GM19372 (cell line): ENCODE results near the gene FAM163B.

ENCODE experiments used
- ATAC-seq: cut with Tn5 transposase; IDR thresholded peaks from one replicate; pipeline ENCODE4 v1.9.1; 2021; ENCODE audit warnings: mild to moderate bottlenecking, low read depth, moderate library complexity; ENCODE audit not compliant: unreplicated experiment

The FAM163B gene

DNA sequence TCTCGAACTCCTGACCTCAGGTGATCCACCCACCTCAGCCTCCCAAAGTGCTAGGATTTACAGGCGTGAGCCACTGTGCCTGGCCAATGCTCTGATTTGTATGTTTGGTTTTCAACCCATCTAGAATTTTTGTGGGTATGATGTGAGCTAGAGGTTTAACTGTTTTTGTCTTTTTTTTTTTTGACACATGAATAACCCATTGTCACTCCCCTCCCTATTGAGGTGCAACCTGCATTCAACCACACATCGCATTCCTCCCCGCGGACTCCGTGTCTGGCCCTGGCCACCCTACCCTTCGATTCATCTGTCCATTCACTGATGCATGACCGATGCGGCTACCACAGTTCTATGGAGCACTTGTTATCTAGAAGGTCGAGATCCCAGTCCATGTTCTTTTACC lies 9.5 kb upstream of the FAM163B start:
- no peak for ATAC-seq

DNA sequence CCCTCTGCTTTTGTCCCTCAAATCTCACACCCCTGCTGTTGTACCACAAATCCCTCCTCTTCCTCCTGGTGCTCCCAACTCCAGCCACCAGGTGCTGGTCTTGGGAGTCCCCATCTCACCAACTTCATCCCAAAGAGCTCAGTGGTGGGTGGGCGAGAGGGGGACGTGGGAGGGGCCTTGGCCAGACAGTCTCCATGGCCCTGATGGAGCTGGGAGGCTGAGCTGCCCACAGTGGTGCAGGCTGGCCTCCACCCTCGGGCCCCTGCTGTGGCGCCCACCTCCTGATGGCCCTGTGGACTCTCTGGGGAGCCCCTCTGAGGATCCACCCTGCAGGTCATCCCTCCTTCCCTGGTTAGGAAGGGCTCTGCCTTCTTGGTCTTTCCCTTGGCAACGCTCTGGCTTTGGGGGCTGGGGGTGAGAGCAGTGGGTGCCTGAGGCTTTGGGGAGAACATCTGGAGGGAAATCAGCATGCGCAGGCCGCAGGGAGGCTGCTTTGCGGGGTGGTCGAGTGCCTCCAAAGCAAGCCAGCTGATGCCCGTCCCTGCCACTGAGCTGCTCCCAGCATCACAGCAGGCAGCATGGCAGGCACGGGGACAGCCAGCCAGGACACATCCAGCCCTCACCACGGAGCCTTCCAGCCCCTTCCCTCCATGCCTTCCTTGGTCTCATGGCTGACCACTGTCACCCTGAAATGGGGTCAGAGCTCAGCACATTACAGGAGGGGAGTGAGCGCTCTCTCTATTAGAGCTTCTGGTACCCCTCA lies 7.6 kb upstream of the FAM163B start:
- no peak for ATAC-seq

DNA sequence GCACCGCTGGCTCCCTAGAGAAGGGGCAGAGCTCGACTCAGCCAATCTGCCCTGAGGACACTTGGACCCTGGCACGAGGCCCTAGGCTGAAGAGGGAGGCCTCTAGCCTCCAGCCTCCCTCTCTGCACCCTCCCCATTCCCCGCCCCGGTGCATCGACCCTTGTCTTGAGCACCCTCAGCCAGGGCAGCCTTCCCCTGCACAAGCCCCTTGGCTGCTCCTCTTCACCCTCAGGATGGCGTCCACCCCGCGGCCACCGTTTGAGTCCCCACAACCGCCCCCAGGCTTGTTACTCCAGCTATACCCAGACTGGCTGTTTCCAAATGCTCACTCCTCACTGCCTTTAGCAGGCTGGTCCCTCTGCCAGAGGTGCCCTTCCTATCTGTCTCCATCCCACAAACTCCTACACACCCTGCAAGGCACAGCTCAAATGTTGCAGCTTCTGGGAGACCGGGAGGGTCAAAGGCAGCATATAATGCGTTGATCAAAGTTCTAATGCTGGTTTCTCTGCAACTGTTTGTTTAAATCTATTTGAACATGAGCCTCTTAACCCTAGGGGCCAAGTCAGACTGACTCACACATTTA lies 6.5 kb upstream of the FAM163B start:
- ATAC-seq: no peak

DNA sequence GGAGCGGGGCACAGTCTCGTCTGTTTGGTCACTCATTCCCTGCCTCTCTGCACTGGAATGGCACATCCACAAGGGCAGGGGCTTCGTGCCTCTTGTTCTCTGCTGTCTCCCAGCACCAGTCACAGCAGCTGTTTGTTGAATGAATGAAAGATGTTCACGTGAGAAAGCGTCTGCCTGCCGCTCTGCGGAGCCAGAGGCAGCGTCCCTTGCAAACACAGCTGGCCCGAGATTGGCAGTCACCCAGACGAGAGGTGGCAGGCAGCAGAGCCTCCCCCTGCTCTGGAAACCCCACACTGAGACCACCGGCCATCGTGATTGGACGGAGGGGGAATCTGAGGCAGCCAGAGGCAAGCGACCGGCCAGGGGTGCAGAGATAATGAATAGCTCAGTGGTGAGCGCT lies 6.0 kb upstream of the FAM163B start:
- no peak for ATAC-seq

DNA sequence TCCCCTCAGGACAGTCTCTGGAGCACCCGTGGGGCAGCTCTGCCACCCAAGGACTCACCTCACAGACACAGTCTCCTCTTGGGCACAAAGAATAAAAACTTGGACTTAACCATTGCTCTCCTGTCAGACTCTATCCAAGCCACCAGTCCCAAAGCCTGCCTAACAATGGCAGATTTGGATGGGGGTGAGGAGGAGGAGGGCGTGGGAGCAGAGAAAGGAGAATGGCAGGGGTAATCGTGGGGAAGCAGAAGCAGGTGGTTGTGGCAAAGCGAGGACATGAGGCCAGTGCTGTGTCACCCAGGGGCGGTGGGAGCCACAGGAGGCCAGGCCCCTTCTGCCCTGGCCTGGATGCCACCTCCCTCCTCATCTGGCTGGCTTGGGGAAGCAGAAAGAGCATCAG lies 5.5 kb upstream of the FAM163B start:
- no peak for ATAC-seq

DNA sequence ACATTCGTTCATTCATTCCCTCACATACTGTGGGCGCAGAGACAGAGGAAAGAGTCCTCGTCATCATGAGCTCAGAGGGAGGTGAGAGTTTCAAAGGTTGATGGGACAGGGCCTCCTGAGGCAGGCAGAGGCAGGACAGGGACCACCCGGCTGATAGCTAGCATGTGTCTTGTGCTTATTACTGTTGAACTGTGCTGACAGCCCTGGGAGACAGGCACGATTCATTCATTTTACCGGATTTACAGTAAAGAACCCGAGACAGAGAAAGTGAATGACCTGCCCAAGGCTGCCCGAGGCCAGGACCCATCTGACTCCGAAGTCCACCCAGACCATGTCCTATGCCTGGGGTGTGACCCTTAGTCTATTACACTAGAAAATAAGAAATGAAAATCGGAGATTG lies 4.9 kb upstream of the FAM163B start:
- no peak for ATAC-seq

DNA sequence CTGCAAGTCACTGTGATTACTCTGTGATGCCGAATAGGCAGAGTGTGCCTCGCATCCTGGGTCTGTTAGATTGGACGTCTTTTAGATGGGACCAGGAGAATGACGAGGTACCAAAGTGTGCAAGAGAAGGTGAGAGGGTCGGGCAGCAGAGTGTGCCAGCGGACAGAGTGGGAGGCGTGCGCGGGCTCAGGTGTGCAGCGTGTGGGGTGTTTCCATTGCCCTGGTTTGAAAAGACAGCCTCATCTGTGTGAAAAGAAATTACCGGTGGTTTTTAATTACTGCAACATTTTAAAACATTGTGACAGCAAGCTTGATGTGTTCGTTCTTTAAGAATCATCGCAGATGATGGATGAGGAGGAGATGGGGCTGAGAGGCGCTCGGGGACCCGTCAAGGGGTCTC lies 4.2 kb upstream of the FAM163B start:
- no peak for ATAC-seq

DNA sequence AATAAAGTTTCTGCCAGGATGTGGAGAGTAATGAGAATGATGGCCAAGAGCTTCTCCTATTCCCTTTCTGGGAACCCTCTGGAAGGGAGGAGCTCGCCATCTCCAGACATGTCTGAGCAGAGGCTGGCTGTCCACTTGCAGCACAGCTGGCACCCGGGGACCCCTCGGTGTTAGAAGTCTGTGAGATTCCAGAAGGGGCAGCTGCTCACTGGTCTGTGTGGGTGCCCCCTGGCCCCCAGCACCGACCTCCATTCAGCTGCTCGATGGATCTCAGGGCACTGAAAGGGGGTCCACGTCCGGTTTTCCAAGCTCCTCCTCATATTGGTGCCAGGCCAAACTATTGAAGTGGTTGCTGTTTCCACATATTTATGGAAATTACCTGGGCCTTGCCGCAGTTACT lies 3.6 kb upstream of the FAM163B start:
- ATAC-seq: no peak

DNA sequence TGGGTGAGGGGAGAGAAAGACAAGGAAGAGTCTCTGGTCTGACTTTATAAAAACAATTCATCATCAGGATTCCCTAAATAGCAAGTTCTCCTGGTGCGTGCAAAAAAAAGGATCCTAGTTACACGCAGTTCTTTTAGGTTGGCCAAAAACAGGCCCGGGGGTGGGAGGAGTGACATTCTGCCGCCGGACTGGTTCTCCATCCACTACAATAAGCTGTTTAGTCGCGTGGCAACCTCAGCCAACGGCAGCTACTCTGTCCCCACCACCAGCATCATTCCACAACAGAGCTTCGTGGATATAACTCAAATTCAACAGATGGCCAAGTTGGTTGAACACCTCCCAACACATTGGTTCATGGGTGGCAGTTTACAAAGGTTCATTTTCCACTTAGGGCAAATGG lies 2.9 kb upstream of the FAM163B start:
- ATAC-seq: no peak

DNA sequence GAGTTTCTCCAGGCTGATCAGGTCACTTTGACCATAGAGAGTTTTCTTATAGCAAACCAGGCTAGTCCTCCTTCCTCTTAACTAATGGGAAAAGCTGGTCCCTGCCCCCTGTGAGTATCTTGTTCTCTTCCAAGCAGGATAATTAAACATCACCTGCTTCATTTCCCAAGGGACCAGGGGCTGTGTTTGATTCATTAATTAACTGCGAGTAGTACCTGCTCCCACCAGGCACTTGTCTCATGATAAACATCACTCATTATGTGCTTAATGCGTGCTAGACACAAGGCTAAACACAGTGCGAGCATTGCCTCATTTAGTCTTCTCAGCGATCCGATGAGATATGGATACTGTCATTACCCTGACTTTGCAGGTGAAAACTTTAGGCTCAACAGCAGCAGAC lies 1.7 kb upstream of the FAM163B start:
- no peak for ATAC-seq

DNA sequence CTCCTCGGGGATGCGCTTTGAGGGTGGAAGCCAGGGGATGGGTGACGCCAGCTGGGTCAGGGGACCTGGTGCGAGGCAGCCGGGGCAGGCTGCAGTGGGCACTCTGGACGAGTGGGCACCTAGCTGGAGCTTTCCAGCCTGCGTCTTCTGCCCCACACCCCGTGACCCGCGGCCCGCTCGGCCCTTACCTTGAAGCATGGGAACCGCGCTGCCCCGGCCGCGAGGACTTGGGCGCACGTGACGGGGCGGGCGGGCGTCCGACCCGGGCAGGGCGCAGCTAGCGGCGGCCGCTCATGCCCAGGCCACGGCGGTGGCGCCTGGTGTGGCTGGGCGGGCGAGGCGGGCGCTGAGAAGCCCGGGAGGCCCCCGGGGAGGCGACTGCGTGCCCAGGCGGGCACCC lies 300 bp downstream of the FAM163B start:
- no peak for ATAC-seq

DNA sequence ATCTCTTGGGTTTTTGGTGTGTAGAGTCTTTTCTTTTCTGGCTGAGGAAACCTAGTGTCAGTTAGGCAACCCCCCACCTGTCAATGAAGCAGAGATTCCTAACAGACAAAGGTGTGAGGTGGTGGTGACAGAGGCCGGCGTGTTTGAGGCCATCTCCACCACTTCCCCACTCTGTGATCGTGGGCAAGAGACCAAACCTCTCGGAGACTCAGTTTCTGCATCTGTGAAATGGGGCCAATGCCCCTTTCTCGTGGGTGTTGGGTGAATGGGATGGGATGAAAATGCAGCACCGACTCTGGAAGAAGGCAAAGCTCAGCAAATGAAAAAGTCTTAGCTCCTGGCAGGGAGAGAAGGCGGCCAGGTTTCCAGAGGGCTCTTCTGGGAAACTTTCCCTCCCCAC lies 807 bp downstream of the FAM163B start:
- ATAC-seq: no peak

DNA sequence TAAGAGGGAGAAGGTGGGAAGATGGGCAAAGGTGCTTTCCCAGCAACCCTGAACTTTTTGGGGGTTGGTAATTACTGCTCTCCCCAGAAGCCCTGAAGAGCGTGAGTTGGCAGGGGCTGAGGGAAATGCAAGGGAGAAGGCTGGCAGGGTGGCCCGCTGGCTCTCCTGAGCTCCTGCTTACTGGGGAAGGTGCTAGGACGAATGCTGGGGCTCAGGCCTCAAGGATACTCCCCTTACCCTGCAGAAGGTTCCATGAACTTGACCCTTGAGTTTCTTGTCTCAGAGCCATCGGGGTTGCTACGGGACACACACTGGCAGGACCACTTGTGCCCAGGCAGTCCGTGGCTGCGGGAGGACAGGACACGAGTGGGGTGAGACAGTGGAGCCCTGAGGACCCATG lies 1.2 kb downstream of the FAM163B start:
- no peak for ATAC-seq

DNA sequence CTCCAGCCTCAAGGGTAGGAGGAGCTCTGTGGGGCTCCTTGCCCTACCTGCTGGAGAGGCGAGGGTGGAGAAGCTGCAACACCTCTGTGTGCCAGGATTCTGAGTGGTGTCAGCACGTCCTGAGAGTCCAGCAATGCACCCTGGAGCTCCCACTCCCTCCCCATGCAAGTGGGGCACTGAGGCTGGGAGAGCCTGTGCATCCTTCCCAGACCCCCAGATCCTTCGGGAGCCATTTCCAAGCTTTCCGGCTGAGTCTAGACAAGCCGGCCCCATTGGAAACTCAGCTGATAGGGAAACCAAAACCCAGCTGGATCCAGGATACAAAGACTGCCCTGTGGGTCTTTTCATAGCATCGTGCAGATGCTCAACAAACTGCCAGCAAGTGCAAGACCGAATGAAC lies 1.8 kb downstream of the FAM163B start:
- no peak for ATAC-seq

DNA sequence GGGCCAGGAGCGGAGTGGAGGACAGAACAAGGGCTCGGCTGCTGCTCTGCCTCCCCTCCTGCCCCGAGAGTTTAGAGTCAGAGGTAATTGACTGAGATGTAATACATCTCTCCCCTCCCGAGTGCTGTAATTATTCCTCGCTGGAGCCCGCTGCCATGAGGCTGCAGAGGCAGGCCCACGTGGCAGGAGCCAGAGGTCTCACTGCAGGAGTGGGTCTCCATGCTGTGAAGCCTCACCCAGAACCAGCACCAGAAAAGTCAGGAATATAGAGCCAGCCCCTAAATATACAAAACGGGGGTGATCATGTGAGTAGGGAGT lies 2.5 kb downstream of the FAM163B start:
- ATAC-seq: no peak

DNA sequence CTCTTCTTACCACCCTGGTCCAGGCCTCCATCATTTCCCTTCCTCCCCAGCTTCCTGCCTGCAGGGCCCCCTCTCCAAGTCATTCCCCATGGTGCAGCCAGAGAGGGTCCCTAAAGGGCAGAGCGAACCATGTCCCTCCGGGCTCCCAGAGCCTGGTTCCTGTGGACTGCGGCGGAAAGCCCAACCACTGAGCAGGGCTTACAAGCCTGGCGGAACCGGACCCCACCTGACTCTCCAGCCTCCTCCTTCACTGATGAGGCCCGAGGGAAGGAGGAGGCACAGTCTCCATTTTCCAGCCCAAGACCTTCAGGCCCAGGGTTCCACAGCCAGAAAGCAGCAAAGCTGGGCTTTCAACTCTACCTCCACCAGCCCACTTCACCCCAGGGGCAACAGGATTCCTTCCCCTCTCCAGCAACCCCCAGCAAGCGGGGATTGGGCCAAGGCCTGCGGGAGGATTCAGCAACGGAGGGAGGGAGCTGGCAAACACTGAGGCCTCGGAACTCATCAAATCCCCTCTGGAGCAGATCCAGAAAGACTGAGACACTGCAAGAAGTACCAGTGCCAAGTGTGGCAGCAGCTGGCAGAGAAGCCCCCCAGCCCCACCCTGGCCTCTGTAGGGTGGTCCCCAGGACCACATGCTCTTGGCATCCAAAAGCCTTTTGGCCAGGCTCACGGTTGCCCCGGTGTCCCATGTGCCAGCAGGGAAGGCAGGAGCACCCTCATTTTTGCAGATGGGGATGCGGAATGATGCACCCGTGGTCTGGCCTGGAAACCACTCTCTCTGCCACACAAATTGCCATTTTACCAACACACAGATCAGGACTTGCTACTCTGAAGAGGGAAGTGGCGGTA lies 3.1 kb downstream of the FAM163B start:
- ATAC-seq: no peak

DNA sequence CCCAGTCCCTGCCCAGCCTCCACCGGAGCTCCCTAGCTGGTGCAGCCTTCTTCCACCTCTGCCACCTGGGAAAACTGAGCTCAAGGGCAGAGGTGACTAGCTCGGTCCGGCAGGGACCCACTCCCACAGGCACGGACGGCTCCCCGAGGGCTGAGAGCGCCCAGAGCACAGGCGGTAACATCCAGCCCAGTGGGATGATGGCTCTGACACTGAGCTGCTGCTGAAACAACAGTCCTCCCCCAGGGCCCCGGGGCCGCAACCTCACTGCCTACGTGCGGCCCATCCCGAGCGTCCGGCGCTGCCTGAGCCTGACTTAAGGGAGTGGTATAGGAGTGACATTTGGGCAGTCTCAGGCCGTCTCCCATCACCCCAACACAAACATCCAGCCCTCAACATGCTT lies 3.7 kb downstream of the FAM163B start:
- no peak for ATAC-seq

DNA sequence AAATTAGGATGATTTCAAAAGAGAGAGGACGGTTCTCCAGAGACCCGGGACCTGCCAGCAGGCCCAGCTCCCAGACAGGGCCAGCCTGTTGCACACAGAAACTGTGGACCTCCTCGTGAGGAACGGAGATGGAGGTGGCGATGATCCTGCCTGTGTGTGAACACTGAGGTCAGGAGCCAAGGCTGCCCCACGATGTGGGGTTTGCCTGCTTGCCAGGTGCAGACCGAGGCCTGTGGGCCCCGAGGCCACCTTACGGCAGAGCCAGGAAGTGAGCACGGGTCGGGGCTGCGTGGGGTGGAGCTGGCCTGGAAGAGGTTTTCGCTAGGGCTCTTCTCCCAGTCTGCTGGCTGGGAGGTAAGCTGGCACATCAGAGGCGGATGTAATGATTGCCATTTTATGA lies 4.3 kb downstream of the FAM163B start:
- ATAC-seq: no peak

DNA sequence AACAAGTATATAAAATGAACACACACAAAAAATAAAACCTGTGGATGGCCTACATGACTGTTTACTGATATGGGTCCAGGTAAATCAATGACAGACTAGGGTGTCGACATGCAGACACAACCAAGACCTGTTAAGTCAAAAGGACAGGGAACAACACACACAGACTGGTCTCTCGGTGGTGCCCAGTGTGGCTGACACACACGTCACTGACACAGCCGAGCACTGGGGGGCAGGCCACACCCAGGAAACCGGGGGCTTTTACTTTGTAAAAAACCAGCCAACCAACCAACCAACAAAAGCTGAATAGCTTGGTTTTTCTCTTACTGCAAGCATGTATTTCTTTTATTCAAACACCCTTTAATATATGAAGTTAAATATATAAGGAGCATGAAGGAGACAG lies 5.0 kb downstream of the FAM163B start:
- ATAC-seq: no peak

DNA sequence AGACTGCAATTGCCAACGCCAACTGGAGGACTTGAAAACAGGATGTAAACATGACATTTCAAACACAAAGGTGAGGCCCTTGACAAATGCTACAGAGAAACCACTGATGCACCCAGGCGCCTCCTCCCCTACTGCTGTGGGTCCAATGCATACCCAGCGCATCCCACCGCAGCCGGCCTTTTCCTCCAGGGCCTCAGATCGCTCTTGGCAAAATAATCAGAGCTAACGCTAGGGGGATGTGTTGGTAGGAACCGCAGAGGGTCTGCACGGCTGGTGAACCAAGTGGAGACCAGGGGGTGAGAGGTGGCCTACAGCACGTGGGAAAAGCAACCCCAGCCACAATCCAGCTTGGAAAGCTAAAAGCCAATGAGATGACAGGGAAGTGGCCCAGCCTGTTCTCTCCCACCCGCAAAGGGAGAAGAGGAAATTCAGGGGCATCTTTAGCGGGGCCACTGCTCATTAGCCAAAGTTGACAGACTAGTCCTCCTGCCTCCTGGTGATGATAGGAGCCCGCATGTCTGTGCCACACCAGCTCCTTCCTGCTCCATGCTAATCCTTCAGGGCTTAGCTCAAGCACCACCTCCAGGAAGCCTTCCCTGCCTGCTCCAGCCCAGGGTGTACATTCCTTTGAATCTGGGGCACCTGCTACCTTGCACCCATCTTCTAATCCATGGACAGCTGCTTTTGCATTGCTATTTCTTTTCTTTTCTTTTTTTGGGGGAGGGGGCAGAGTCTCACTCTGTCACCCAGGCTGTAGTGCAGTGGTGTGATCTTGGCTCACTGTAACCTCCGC lies 5.9 kb downstream of the FAM163B start:
- ATAC-seq: no peak

DNA sequence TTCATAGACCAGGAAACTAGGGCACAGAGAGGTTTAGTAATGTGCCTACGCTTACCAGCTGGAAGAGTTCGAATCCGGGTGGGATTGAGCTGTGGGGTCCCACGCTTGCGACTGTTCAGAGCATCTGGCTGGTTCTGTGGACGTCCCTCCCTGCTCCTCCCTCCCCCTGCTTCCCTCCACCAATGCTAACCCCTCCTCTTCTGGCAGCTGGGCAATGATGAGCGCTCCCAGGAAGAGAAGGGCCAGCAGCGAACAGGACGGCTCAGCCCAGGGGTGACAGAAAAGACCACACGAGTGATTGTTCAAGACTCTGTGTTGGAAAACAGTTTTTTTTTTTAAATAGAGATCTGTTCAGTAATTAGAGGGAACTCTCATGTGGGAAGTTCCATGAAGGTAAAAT lies 6.9 kb downstream of the FAM163B start:
- ATAC-seq: no peak
